Neural progenitor cell (in vitro differentiated cells): ENCODE measurements around the gene HMGCLL1. TPM values are rescaled to one million over a fixed set of nuclear protein-coding genes. Genes with fewer than 3 reads are reported as not detected.

Source experiments
- DNase-seq: peaks from one replicate; pipeline ENCODE4 v3.0.0-alpha.2; 2016; ENCODE audit warnings: low spot score
- H2AFZ ChIP-seq: fragments of 200-600 bp; sonication (generic); replicated peaks from 2 replicates; pipeline ENCODE4 v1.6.1; 2016; ENCODE audit warnings: antibody characterized with exemption
- H3F3A ChIP-seq: fragments of 200-600 bp; sonication (generic); 2 replicates; pipeline ENCODE4 v1.6.1; 2016; ENCODE audit warnings: antibody characterized with exemption, low read depth
- H3K27ac ChIP-seq: fragments of 200-600 bp; sonication (generic); 2 replicates; pipeline ENCODE4 v1.5.1; 2016; ENCODE audit warnings: mild to moderate bottlenecking
- H3K27me3 ChIP-seq: fragments of 200-600 bp; sonication (generic); 2 replicates; pipeline ENCODE4 v1.6.1; 2016; ENCODE audit warnings: mild to moderate bottlenecking, moderate library complexity
- H3K36me3 ChIP-seq: fragments of 200-600 bp; sonication (generic); 2 replicates; pipeline ENCODE4 v1.5.1; 2016
- H3K4me1 ChIP-seq: fragments of 200-600 bp; sonication (generic); 2 replicates; pipeline ENCODE4 v1.6.1; 2016; ENCODE audit warnings: mixed run types
- H3K4me2 ChIP-seq: fragments of 200-600 bp; sonication (generic); 2 replicates; pipeline ENCODE4 v1.6.1; 2016
- H3K4me3 ChIP-seq: fragments of 200-600 bp; sonication (generic); 2 replicates; pipeline ENCODE4 v1.5.1; 2016
- H3K79me2 ChIP-seq: fragments of 200-600 bp; sonication (generic); 2 replicates; pipeline ENCODE4 v1.6.1; 2016; ENCODE audit warnings: low read depth
- H3K9ac ChIP-seq: fragments of 200-600 bp; sonication (generic); 2 replicates; pipeline ENCODE4 v1.6.1; 2016
- H3K9me3 ChIP-seq: fragments of 200-600 bp; sonication (generic); 2 replicates; pipeline ENCODE4 v1.5.1; 2016; ENCODE audit warnings: low read depth
- H4K20me1 ChIP-seq: fragments of 200-600 bp; sonication (generic); 2 replicates; pipeline ENCODE4 v1.6.1; 2016; ENCODE audit warnings: low read depth
- H3K27ac Mint-ChIP-seq: 3 replicates; pipeline ENCODE4 v1.8.0; 2021; ENCODE audit warnings: mixed read lengths
- H3K27me3 Mint-ChIP-seq: 2 replicates; pipeline ENCODE4 v1.8.0; 2022; ENCODE audit warnings: low read depth, mild to moderate bottlenecking, inconsistent platforms, moderate library complexity, mixed read lengths; ENCODE audit not compliant: insufficient read depth
- H3K36me3 Mint-ChIP-seq: 3 replicates; pipeline ENCODE4 v1.8.0; 2021; ENCODE audit warnings: mixed read lengths
- H3K4me1 Mint-ChIP-seq: 3 replicates; pipeline ENCODE4 v1.8.0; 2021; ENCODE audit warnings: mixed read lengths
- H3K4me3 Mint-ChIP-seq: 3 replicates; pipeline ENCODE4 v1.8.0; 2021; ENCODE audit warnings: mild to moderate bottlenecking, moderate library complexity, mixed read lengths
- H3K9me3 Mint-ChIP-seq: 3 replicates; pipeline ENCODE4 v1.8.0; 2020; ENCODE audit warnings: mixed read lengths
- EZH2 ChIP-seq: fragments of 200-600 bp; sonication (generic); IDR thresholded peaks from 2 replicates; pipeline ENCODE4 v1.6.1; 2017; ENCODE audit warnings: antibody characterized with exemption, mild to moderate bottlenecking, moderate library complexity
- EZH2phosphoT487 ChIP-seq: fragments of 200-600 bp; sonication (generic); IDR thresholded peaks from 2 replicates; pipeline ENCODE4 v1.6.1; 2017; ENCODE audit warnings: antibody characterized with exemption
- total RNA-seq: library from RNA; depleted of rRNA; stranded (reverse); fragments of >200 nt; gene quantifications from 2 replicates; pipeline ENCODE4 v1.2.3, GENCODE V29; 2015; ENCODE audit warnings: low replicate concordance
- TF ChIP-seq, protein P1 (sequence below): fragments of 200-600 bp; sonication (generic); IDR thresholded peaks from 2 replicates; pipeline ENCODE4 v1.5.1; 2017; ENCODE audit warnings: antibody characterized with exemption, mild to moderate bottlenecking

The HMGCLL1 gene
- total RNA-seq, 1 donor from 2014 or later: 6.5 TPM

DNA sequence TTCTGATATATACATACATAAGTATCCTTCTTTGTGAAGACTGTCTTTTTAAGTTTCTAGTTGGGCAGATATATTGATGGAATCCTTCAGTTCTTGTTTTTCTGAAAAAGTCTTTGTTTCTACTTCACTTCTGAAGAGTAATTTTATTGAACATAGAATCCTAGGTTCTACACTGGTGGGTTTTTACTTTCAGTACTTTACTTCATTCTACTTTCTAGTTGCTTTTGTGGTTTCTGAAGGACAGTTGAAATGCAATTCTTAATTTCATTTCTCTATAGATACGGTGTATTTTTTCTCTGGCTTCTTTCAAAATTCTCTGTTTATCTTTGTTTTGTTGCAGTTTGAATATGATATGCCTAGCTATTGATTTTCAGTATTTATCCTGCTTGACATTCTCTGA lies 105.3 kb downstream of the HMGCLL1 start:
- Histone ChIP-seq H3K27me3 (no peaks in the 10 kb centered on the region), H3K36me3 (no peaks in the 10 kb centered on the region), H4K20me1 (no peaks in the 10 kb centered on the region), H3K79me2 (no peaks in the 10 kb centered on the region), H3K4me1 (no peaks in the 10 kb centered on the region), H3F3A (no peaks in the 10 kb centered on the region), H3K4me2 (no peak overlapping the region), H2AFZ (no peak overlapping the region), H3K4me3 (no peak overlapping the region), H3K9ac (no peak overlapping the region), H3K27ac (no peak overlapping the region), H3K9me3 (no peaks in the 10 kb centered on the region)
- no peaks in the 10 kb centered on the region for H3K36me3 Mint-ChIP-seq
- no peak overlapping the region for H3K27ac Mint-ChIP-seq
- no peak for DNase-seq
- H3K27me3 Mint-ChIP-seq: peaks cover 2% of the 10 kb centered on the region
- no peak overlapping the region for H3K4me3 Mint-ChIP-seq
- peaks cover 4% of the 10 kb centered on the region for H3K9me3 Mint-ChIP-seq
- no peaks in the 10 kb centered on the region for H3K4me1 Mint-ChIP-seq
- TF ChIP-seq EZH2 (no peak), EZH2phosphoT487 (no peak)
- TF ChIP-seq, protein P1, sequence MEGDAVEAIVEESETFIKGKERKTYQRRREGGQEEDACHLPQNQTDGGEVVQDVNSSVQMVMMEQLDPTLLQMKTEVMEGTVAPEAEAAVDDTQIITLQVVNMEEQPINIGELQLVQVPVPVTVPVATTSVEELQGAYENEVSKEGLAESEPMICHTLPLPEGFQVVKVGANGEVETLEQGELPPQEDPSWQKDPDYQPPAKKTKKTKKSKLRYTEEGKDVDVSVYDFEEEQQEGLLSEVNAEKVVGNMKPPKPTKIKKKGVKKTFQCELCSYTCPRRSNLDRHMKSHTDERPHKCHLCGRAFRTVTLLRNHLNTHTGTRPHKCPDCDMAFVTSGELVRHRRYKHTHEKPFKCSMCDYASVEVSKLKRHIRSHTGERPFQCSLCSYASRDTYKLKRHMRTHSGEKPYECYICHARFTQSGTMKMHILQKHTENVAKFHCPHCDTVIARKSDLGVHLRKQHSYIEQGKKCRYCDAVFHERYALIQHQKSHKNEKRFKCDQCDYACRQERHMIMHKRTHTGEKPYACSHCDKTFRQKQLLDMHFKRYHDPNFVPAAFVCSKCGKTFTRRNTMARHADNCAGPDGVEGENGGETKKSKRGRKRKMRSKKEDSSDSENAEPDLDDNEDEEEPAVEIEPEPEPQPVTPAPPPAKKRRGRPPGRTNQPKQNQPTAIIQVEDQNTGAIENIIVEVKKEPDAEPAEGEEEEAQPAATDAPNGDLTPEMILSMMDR: no peak

DNA sequence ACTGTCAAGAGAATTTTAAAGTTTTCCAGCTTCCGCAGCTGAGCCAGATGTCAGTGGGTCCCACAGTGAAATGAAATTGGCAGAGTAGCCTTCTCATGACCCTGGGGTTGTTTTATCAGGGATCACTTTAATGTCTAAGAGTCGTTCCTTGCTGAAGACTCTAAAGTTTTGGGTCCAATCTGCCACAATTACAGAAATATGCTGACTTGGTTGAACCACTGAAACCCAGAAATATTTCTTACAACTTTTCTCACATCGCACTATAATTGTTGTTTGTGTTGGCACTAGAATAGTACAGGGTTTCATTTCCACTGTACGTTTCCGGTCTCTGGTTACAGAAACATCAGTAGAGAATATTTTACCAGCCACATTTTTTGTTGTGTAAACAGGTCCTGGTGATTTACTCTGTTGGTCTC lies 109.0 kb downstream of the HMGCLL1 start:
- Histone ChIP-seq H3F3A (no peaks in the 10 kb centered on the region), H3K27ac (no peak overlapping the region), H3K9ac (no peak overlapping the region), H4K20me1 (no peaks in the 10 kb centered on the region), H3K4me1 (no peaks in the 10 kb centered on the region), H2AFZ (no peak overlapping the region), H3K9me3 (no peaks in the 10 kb centered on the region), H3K4me2 (no peak overlapping the region), H3K27me3 (no peaks in the 10 kb centered on the region), H3K36me3 (no peaks in the 10 kb centered on the region), H3K4me3 (no peak overlapping the region), H3K79me2 (no peaks in the 10 kb centered on the region)
- TF ChIP-seq, protein P1: no peak
- TF ChIP-seq EZH2 (no peak), EZH2phosphoT487 (no peak)
- no peak overlapping the region for H3K27ac Mint-ChIP-seq
- no peaks in the 10 kb centered on the region for H3K36me3 Mint-ChIP-seq
- no peak for DNase-seq
- peaks cover 4% of the 10 kb centered on the region for H3K9me3 Mint-ChIP-seq
- H3K4me1 Mint-ChIP-seq: no peaks in the 10 kb centered on the region
- no peak overlapping the region for H3K4me3 Mint-ChIP-seq
- peaks cover 2% of the 10 kb centered on the region for H3K27me3 Mint-ChIP-seq

DNA sequence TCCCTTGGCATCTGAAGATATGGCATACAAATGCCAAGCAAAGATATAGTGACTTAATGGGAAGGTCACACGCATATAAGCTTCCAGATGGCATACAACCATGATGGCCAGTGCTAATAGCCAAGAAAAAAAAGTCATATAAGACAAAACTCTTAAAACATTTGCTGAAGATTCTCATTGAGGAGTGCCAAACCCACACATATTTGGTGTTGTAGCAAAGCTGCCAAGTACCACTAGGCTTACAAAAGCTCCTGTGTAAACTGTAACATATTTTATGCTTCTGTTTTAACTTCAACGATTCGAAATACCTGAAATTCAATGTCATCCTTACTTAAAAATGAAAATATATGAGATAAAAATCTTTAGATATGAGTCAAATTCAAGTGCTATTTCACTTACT lies 123.0 kb downstream of the HMGCLL1 start:
- no peaks in the 10 kb centered on the region for H3K9me3 ChIP-seq
- no peak overlapping the region for H3K4me3 ChIP-seq
- H3K27me3 ChIP-seq: no peaks in the 10 kb centered on the region
- H3K9ac ChIP-seq: no peak overlapping the region
- H2AFZ ChIP-seq: no peak overlapping the region
- H3K4me1 Mint-ChIP-seq: no peaks in the 10 kb centered on the region
- H3K4me1 ChIP-seq: no peaks in the 10 kb centered on the region
- no peaks in the 10 kb centered on the region for H3K36me3 ChIP-seq
- no peaks in the 10 kb centered on the region for H3F3A ChIP-seq
- no peaks in the 10 kb centered on the region for H3K36me3 Mint-ChIP-seq
- no peak overlapping the region for H3K4me3 Mint-ChIP-seq
- H3K9me3 Mint-ChIP-seq: no peaks in the 10 kb centered on the region
- TF ChIP-seq EZH2: no peak
- TF ChIP-seq, protein P1: no peak
- no peak for TF ChIP-seq EZH2phosphoT487
- no peak for DNase-seq
- H3K27ac ChIP-seq: no peak overlapping the region
- no peaks in the 10 kb centered on the region for H4K20me1 ChIP-seq
- no peak overlapping the region for H3K4me2 ChIP-seq
- no peaks in the 10 kb centered on the region for H3K79me2 ChIP-seq
- H3K27ac Mint-ChIP-seq: no peak overlapping the region
- no peaks in the 10 kb centered on the region for H3K27me3 Mint-ChIP-seq

DNA sequence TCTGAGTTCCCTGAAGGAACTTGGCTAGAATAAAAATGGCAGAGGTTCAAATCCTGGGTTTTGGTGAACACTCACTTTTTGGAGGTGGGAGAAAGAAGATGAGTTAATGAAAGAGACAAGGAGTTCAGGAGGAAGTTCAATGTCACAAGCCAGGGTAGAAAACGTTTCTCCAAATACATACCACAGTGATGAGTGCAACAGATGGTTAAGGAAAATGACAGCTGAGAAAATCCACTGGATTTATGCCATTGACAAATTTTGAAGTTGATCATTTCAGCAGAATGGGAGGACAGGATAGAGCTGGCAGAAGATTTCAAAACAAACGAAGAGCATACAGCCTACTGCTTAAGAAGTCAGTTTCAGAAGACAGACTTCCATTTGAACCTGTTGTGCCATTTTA lies 129.0 kb downstream of the HMGCLL1 start:
- Histone ChIP-seq H3K27ac (no peak overlapping the region), H2AFZ (no peak overlapping the region), H3K4me1 (no peaks in the 10 kb centered on the region), H3F3A (no peaks in the 10 kb centered on the region), H3K4me2 (no peak overlapping the region), H4K20me1 (no peaks in the 10 kb centered on the region), H3K79me2 (no peaks in the 10 kb centered on the region), H3K4me3 (no peak overlapping the region), H3K36me3 (no peaks in the 10 kb centered on the region), H3K27me3 (no peaks in the 10 kb centered on the region), H3K9ac (no peak overlapping the region), H3K9me3 (no peaks in the 10 kb centered on the region)
- TF ChIP-seq, protein P1: no peak
- TF ChIP-seq EZH2phosphoT487 (no peak), EZH2 (no peak)
- H3K27ac Mint-ChIP-seq: no peak overlapping the region
- H3K4me1 Mint-ChIP-seq: no peaks in the 10 kb centered on the region
- H3K27me3 Mint-ChIP-seq: no peaks in the 10 kb centered on the region
- no peak overlapping the region for H3K4me3 Mint-ChIP-seq
- no peaks in the 10 kb centered on the region for H3K9me3 Mint-ChIP-seq
- no peaks in the 10 kb centered on the region for H3K36me3 Mint-ChIP-seq
- no peak for DNase-seq
